Hepatocyte (in vitro differentiated cells): ENCODE measurements around the gene CENPL. TPM values are rescaled to one million over a fixed set of nuclear protein-coding genes. Genes with fewer than 3 reads are reported as not detected.
A peak's percentile ranks its signal among the peaks of the same experiment; 100 is the strongest.

Experiments
- DNase-seq: peaks from one replicate; pipeline ENCODE4 v3.0.0-alpha.2; 2016; ENCODE audit warnings: low spot score
- H2AFZ ChIP-seq: fragments of 200-600 bp; sonication (generic); 2 replicates; pipeline ENCODE4 v1.6.0; 2016; ENCODE audit warnings: antibody characterized with exemption, mild to moderate bottlenecking
- H3K27ac ChIP-seq: fragments of 200-600 bp; sonication (generic); 2 replicates; pipeline ENCODE4 v1.5.1; 2016; ENCODE audit warnings: mild to moderate bottlenecking
- H3K27me3 ChIP-seq: fragments of 200-600 bp; sonication (generic); 2 replicates; pipeline ENCODE4 v1.6.1; 2016
- H3K36me3 ChIP-seq: fragments of 200-600 bp; sonication (generic); replicated peaks from 2 replicates; pipeline ENCODE4 v1.5.1; 2016; ENCODE audit warnings: low read depth; ENCODE audit not compliant: insufficient read depth
- H3K4me1 ChIP-seq: fragments of 200-600 bp; sonication (generic); 2 replicates; pipeline ENCODE4 v1.5.1; 2016; ENCODE audit warnings: mild to moderate bottlenecking, moderate library complexity; ENCODE audit not compliant: insufficient read depth
- H3K4me2 ChIP-seq: fragments of 200-600 bp; sonication (generic); 2 replicates; pipeline ENCODE4 v1.6.0; 2016
- H3K4me3 ChIP-seq: fragments of 200-600 bp; sonication (generic); 2 replicates; pipeline ENCODE4 v1.5.1; 2016; ENCODE audit warnings: mild to moderate bottlenecking
- H3K79me2 ChIP-seq: fragments of 200-600 bp; sonication (generic); 2 replicates; pipeline ENCODE4 v1.6.0; 2017; ENCODE audit warnings: mild to moderate bottlenecking
- H3K9me2 ChIP-seq: fragments of 200-600 bp; sonication (generic); replicated peaks from 2 replicates; pipeline ENCODE4 v1.6.0; 2017; ENCODE audit warnings: mild to moderate bottlenecking; ENCODE audit not compliant: insufficient read depth
- H3K9me3 ChIP-seq: fragments of 200-600 bp; sonication (generic); 2 replicates; pipeline ENCODE4 v1.5.1; 2016; ENCODE audit warnings: low read depth, mild to moderate bottlenecking
- H4K20me1 ChIP-seq: fragments of 200-600 bp; sonication (generic); 2 replicates; pipeline ENCODE4 v1.6.0; 2016; ENCODE audit warnings: mild to moderate bottlenecking; ENCODE audit not compliant: insufficient read depth, poor library complexity, severe bottlenecking
- EZH2 ChIP-seq: fragments of 200-600 bp; sonication (generic); IDR thresholded peaks from 2 replicates; pipeline ENCODE4 v1.6.1; 2016; ENCODE audit warnings: antibody characterized with exemption, mild to moderate bottlenecking, borderline replicate concordance
- EZH2phosphoT487 ChIP-seq: fragments of 200-600 bp; sonication (generic); IDR thresholded peaks from one replicate; pipeline ENCODE4 v1.6.1; 2018; ENCODE audit warnings: antibody characterized with exemption, mild to moderate bottlenecking, low read depth, moderate library complexity; ENCODE audit not compliant: unreplicated experiment, severe bottlenecking
- WGBS: methylation state at CpG from one replicate; pipeline ENCODE4 v1.1.6; 2016; ENCODE audit warnings: low lambda C conversion rate; ENCODE audit errors: missing lambda C conversion rate; 5-methylcytosine and 5-hydroxymethylcytosine counted together
- polyA plus RNA-seq: library from polyadenylated mRNA; unstranded; fragments of >200 nt; fragmentation: Nextera tagmentation; extraction: Ambion mirVana; gene quantifications from 2 replicates; pipeline ENCODE4 v1.2.1, GENCODE V29; 2016
- total RNA-seq: library from RNA; depleted of rRNA; stranded (reverse); fragments of >200 nt; gene quantifications from 2 replicates; pipeline ENCODE4 v1.2.3, GENCODE V29; 2014
- TF ChIP-seq, protein P1 (sequence below): fragments of 200-600 bp; sonication (generic); IDR thresholded peaks from 2 replicates; pipeline ENCODE4 v1.5.1; 2016; ENCODE audit warnings: antibody characterized with exemption, mild to moderate bottlenecking; ENCODE audit not compliant: poor library complexity

CENPL gene
- total and polyA plus RNA-seq, 2 experiments from 2014 or later: 4.2 to 6.1 TPM

GRCh38 chr1:173853074-173853473 lies 28.4 kb upstream of the CENPL start:
- H3K4me3 ChIP-seq: no peak overlapping the region
- peaks cover 5% of the 10 kb centered on the region for H3K4me1 ChIP-seq
- DNase-seq: peak; percentile 30
- no peaks in the 10 kb centered on the region for H3K9me2 ChIP-seq
- H3K36me3 ChIP-seq: no peaks in the 10 kb centered on the region
- WGBS: 24% methylated on average over 5 of the region's 5 CpGs
- H3K27ac ChIP-seq: peak overlapping the region; percentile 80
- no peaks in the 10 kb centered on the region for H4K20me1 ChIP-seq
- no peaks in the 10 kb centered on the region for H3K27me3 ChIP-seq
- H3K9me3 ChIP-seq: no peaks in the 10 kb centered on the region
- TF ChIP-seq EZH2phosphoT487 (no peak), EZH2 (no peak)
- TF ChIP-seq, protein P1, sequence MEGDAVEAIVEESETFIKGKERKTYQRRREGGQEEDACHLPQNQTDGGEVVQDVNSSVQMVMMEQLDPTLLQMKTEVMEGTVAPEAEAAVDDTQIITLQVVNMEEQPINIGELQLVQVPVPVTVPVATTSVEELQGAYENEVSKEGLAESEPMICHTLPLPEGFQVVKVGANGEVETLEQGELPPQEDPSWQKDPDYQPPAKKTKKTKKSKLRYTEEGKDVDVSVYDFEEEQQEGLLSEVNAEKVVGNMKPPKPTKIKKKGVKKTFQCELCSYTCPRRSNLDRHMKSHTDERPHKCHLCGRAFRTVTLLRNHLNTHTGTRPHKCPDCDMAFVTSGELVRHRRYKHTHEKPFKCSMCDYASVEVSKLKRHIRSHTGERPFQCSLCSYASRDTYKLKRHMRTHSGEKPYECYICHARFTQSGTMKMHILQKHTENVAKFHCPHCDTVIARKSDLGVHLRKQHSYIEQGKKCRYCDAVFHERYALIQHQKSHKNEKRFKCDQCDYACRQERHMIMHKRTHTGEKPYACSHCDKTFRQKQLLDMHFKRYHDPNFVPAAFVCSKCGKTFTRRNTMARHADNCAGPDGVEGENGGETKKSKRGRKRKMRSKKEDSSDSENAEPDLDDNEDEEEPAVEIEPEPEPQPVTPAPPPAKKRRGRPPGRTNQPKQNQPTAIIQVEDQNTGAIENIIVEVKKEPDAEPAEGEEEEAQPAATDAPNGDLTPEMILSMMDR: no peak
- no peak overlapping the region for H3K4me2 ChIP-seq
- no peaks in the 10 kb centered on the region for H3K79me2 ChIP-seq
- peak overlapping the region; percentile 4 for H2AFZ ChIP-seq

- H2AFZ ChIP-seq: no peak overlapping the region
- H3K9me2 ChIP-seq: no peaks in the 10 kb centered on the region
- H3K79me2 ChIP-seq: no peaks in the 10 kb centered on the region
- no peaks in the 10 kb centered on the region for H4K20me1 ChIP-seq
- TF ChIP-seq, protein P1: no peak
- TF ChIP-seq EZH2 (no peak), EZH2phosphoT487 (no peak)
- H3K27me3 ChIP-seq: no peaks in the 10 kb centered on the region
- no peak overlapping the region for H3K4me2 ChIP-seq
- peaks cover 5% of the 10 kb centered on the region for H3K4me1 ChIP-seq
- WGBS: 84% methylated on average over 4 of the region's 4 CpGs
- H3K4me3 ChIP-seq: no peak overlapping the region
- no peak overlapping the region for H3K27ac ChIP-seq
- no peak for DNase-seq
- no peaks in the 10 kb centered on the region for H3K36me3 ChIP-seq
- no peaks in the 10 kb centered on the region for H3K9me3 ChIP-seq
Measured at GRCh38 chr1:173852105-173852504, 27.4 kb upstream of the CENPL start.

- Histone ChIP-seq H3K4me3 (no peak overlapping the region), H2AFZ (no peak overlapping the region), H3K4me1 (no peaks in the 10 kb centered on the region), H3K36me3 (no peaks in the 10 kb centered on the region), H3K9me2 (no peaks in the 10 kb centered on the region), H3K4me2 (no peak overlapping the region), H3K27ac (no peak overlapping the region), H3K27me3 (no peaks in the 10 kb centered on the region), H3K9me3 (no peaks in the 10 kb centered on the region), H3K79me2 (no peaks in the 10 kb centered on the region), H4K20me1 (no peaks in the 10 kb centered on the region)
- 100% methylated on average over 1 of the region's 1 CpG for WGBS
- TF ChIP-seq, protein P1: no peak
- no peak for TF ChIP-seq EZH2phosphoT487
- no peak for TF ChIP-seq EZH2
- DNase-seq: no peak
Measured at GRCh38 chr1:173832748-173833147, 8.1 kb upstream of the CENPL start.

DNA sequence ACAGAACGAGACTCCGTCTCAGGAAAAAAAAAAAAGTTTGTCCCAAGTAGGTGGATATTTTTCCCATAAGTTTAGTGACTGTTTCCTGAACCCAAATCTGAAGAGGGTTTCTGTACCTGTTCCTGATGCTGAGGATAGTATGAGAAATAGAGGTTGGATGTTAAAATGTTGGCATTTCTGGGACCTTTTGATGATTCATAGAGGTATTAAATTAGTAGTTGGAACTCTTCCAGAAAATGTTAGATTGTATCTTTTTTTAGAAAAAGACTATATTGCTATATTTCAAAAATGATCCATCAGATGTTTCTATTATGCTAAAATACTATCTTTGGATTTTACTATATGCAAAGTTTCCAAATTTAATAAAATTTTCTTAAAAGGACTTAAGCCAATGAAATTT lies 2.9 kb upstream of the CENPL start:
- H3K36me3 ChIP-seq: no peaks in the 10 kb centered on the region
- 96% methylated on average over 2 of the region's 2 CpGs for whole genome bisulfite sequencing
- H3K27me3 ChIP-seq: no peaks in the 10 kb centered on the region
- no peaks in the 10 kb centered on the region for H4K20me1 ChIP-seq
- TF ChIP-seq EZH2: no peak
- TF ChIP-seq, protein P1: no peak
- no peak for TF ChIP-seq EZH2phosphoT487
- no peaks in the 10 kb centered on the region for H3K9me2 ChIP-seq
- no peak overlapping the region for H3K4me3 ChIP-seq
- DNase-seq: no peak
- peaks cover 22% of the 10 kb centered on the region for H3K79me2 ChIP-seq
- no peak overlapping the region for H2AFZ ChIP-seq
- no peak overlapping the region for H3K4me2 ChIP-seq
- no peak overlapping the region for H3K27ac ChIP-seq
- H3K9me3 ChIP-seq: no peaks in the 10 kb centered on the region
- peaks cover 4% of the 10 kb centered on the region for H3K4me1 ChIP-seq
